NCI-H2107 (cell line): Measurements from ENCODE around the gene SPAG8.
A peak's percentile ranks its signal among the peaks of the same experiment; 100 is the strongest.

Experiments used
- DNase-seq: peaks from one replicate; lab custom pipeline; 2025; lab: John Stamatoyannopoulos, UW

Gene SPAG8

GRCh38 chr9:35808433-35808832 lies 3.6 kb downstream of the SPAG8 start:
- no peak for DNase-seq

GRCh38 chr9:35806101-35806500 lies 6.0 kb downstream of the SPAG8 start:
- no peak for DNase-seq

GRCh38 chr9:35801328-35802128 lies 10.5 kb downstream of the SPAG8 start:
- no peak for DNase-seq

- DNase-seq = no peak
These were observed 11.5 kb downstream of the SPAG8 start for GRCh38 chr9:35800530-35800929.

- DNase-seq = no peak
These were observed 13.2 kb downstream of the SPAG8 start for GRCh38 chr9:35798658-35799374.

- DNase-seq = no peak
These were observed 14.6 kb downstream of the SPAG8 start for GRCh38 chr9:35797311-35798109.

GRCh38 chr9:35795695-35796094 lies 16.4 kb downstream of the SPAG8 start:
- DNase-seq = no peak

- no peak for DNase-seq
These were observed 18.6 kb downstream of the SPAG8 start for GRCh38 chr9:35793461-35793860.

GRCh38 chr9:35792826-35793225 lies 19.2 kb downstream of the SPAG8 start:
- DNase-seq = no peak

GRCh38 chr9:35792024-35792813 lies 19.8 kb downstream of the SPAG8 start:
- no peak for DNase-seq

- no peak for DNase-seq
These were observed 20.7 kb downstream of the SPAG8 start, which contains the start of gene NPR2 for GRCh38 chr9:35791297-35791921. Gene NPR2 (plus strand): TSS chr9:35791591. CDS start chr9:35792409, 818 bp downstream.

- peak; percentile 53 for DNase-seq
These were observed 21.4 kb downstream of the SPAG8 start for GRCh38 chr9:35790385-35791296.

- DNase-seq = no peak
These were observed 22.1 kb downstream of the SPAG8 start for GRCh38 chr9:35790025-35790384.

GRCh38 chr9:35789541-35789940 lies 22.5 kb downstream of the SPAG8 start:
- no peak for DNase-seq

- DNase-seq = no peak
These were observed 28.6 kb downstream of the SPAG8 start for GRCh38 chr9:35783418-35783817.

- no peak for DNase-seq
These were observed 31.0 kb downstream of the SPAG8 start for GRCh38 chr9:35781066-35781465.

- no peak for DNase-seq
These were observed 33.6 kb downstream of the SPAG8 start for GRCh38 chr9:35778496-35778895.

- DNase-seq = peak; percentile 83
These were observed 36.0 kb downstream of the SPAG8 start for GRCh38 chr9:35776018-35776417.

GRCh38 chr9:35774907-35775635 lies 37.0 kb downstream of the SPAG8 start:
- no peak for DNase-seq

- no peak for DNase-seq
These were observed 40.1 kb downstream of the SPAG8 start for GRCh38 chr9:35771943-35772342.
